Measurements from ENCODE around the gene DSCAML1. TPM values are rescaled to one million over a fixed set of nuclear protein-coding genes. Genes with fewer than 3 reads are reported as not detected.

Gene DSCAML1
- total RNA-seq, 4 donors from 2014 or later: 0.29 to 29.1 (median 3.4) TPM

- no peaks in the 10 kb centered on the region for H3K4me1 ChIP-seq
- no peaks in the 10 kb centered on the region for H3K9me3 ChIP-seq
- no peak for DNase-seq
These were observed 210.6 kb downstream of the DSCAML1 start for GRCh38 chr11:117586392-117586791.

GRCh38 chr11:117585631-117586030 lies 211.4 kb downstream of the DSCAML1 start:
- H3K9me3 ChIP-seq: no peaks in the 10 kb centered on the region
- H3K4me1 ChIP-seq: no peaks in the 10 kb centered on the region
- intact Hi-C loops (cut with DNase I; ENCODE audit: low total_unique reads): no loop called here
- no peak overlapping the region for H3K27ac ChIP-seq
- no peak overlapping the region for H3K4me3 ChIP-seq
- peak in 1 of 2 donors; percentile 9 for DNase-seq
- TF ChIP-seq CTCF (IDR thresholded peaks at IDR 0.05): no peak
- H3K36me3 ChIP-seq: no peaks in the 10 kb centered on the region
- H3K27me3 ChIP-seq: no peaks in the 10 kb centered on the region

More at GRCh38 chr11:117586392-117586791, 210.6 kb downstream of the DSCAML1 start:
- Histone ChIP-seq H3K36me3 (no peaks in the 10 kb centered on the region), H3K4me3 (no peak overlapping the region), H3K27me3 (no peaks in the 10 kb centered on the region), H3K27ac (no peak overlapping the region)
- no peak for TF ChIP-seq CTCF (IDR thresholded peaks at IDR 0.05)
- no peak for TF ChIP-seq POLR2A (IDR thresholded peaks at IDR 0.05)
- intact Hi-C loops (cut with DNase I; ENCODE audit: low total_unique reads): no loop called here

GRCh38 chr11:117584056-117584830 lies 212.8 kb downstream of the DSCAML1 start:
- no peak for TF ChIP-seq POLR2A (IDR thresholded peaks at IDR 0.05)
- Histone ChIP-seq H3K27ac (no peak overlapping the region), H3K36me3 (no peaks in the 10 kb centered on the region), H3K4me3 (no peak overlapping the region), H3K9me3 (no peaks in the 10 kb centered on the region), H3K27me3 (no peaks in the 10 kb centered on the region), H3K4me1 (no peaks in the 10 kb centered on the region)
- peak in 1 of 2 donors; percentile 13 for DNase-seq
- intact Hi-C loops (cut with DNase I; ENCODE audit: low total_unique reads): no loop called here

- no peak overlapping the region for H3K27ac ChIP-seq
- TF ChIP-seq CTCF (IDR thresholded peaks at IDR 0.05) (no peak), POLR2A (IDR thresholded peaks at IDR 0.05) (no peak)
- H3K9me3 ChIP-seq: no peaks in the 10 kb centered on the region
- no peak overlapping the region for H3K4me3 ChIP-seq
- no peaks in the 10 kb centered on the region for H3K36me3 ChIP-seq
- H3K4me1 ChIP-seq: no peaks in the 10 kb centered on the region
- H3K27me3 ChIP-seq: no peaks in the 10 kb centered on the region
- intact Hi-C loops (cut with DNase I; ENCODE audit: low total_unique reads): no loop called here
- no peak for DNase-seq
These were observed 213.8 kb downstream of the DSCAML1 start for GRCh38 chr11:117583063-117583801.

GRCh38 chr11:117582433-117582832 lies 214.6 kb downstream of the DSCAML1 start:
- H3K27ac ChIP-seq: no peak overlapping the region
- no peaks in the 10 kb centered on the region for H3K9me3 ChIP-seq
- no peak for DNase-seq
- no peak overlapping the region for H3K4me3 ChIP-seq
- H3K4me1 ChIP-seq: no peaks in the 10 kb centered on the region
- no peak for TF ChIP-seq CTCF (IDR thresholded peaks at IDR 0.05)
- TF ChIP-seq POLR2A (IDR thresholded peaks at IDR 0.05): no peak
- no peaks in the 10 kb centered on the region for H3K27me3 ChIP-seq
- intact Hi-C loops (cut with DNase I; ENCODE audit: low total_unique reads): no loop called here
- no peaks in the 10 kb centered on the region for H3K36me3 ChIP-seq

All from uterus (tissue), 4 donors.